Peyer's patch (tissue), 4 donors: ENCODE data around the gene FRMPD4. TPM values are rescaled to one million over a fixed set of nuclear protein-coding genes. Genes with fewer than 3 reads are reported as not detected.

Experiments used
- DNase-seq, 3 donors: peaks; one replicate each; pipeline ENCODE4 v3.0.0-alpha.2; 2017 to 2019
- H3K27ac ChIP-seq, 4 donors: fragments of 200-600 bp; sonication (generic); one replicate each; pipeline ENCODE4 v1.5.1; 2016 to 2019
- H3K27me3 ChIP-seq, 2 donors: fragments of 200-600 bp; sonication (generic); one replicate each; pipeline ENCODE4 v1.5.1; 2019
- H3K36me3 ChIP-seq, 3 donors: fragments of 200-600 bp; sonication (generic); one replicate each; pipeline ENCODE4 v1.5.1; 2016 to 2019
- H3K4me1 ChIP-seq, 4 donors: fragments of 200-600 bp; sonication (generic); one replicate each; pipeline ENCODE4 v1.5.1; 2016 to 2019
- H3K4me3 ChIP-seq, 4 donors: fragments of 200-600 bp; sonication (generic); 1 replicate in 3 of 4; 2 replicates in 1 of 4; pipeline ENCODE4 v1.5.1; 2016 to 2019; ENCODE audit warnings: mild to moderate bottlenecking in 1 of 4
- H3K9me3 ChIP-seq, 4 donors: fragments of 200-600 bp; sonication (generic); one replicate each; pipeline ENCODE4 v1.5.1; 2016 to 2019; ENCODE audit warnings: mild to moderate bottlenecking in 1 of 4
- CTCF ChIP-seq, 6 experiments: fragments of 450-650 bp in 4 of 6; fragments of 200-600 bp in 2 of 6; sonication (generic) in 1 of 6; IDR thresholded peaks; one replicate each; pipeline ENCODE4 v1.5.1; 2017 to 2019; ENCODE audit warnings: antibody characterized with exemption in 6 of 6, mild to moderate bottlenecking in 3 of 6, moderate library complexity in 1 of 6
- POLR2A ChIP-seq, 2 donors: fragments of 450-650 bp; IDR thresholded peaks; one replicate each; pipeline ENCODE4 v1.5.1; 2017; ENCODE audit warnings: antibody characterized with exemption in 2 of 2, mild to moderate bottlenecking in 2 of 2, moderate library complexity in 2 of 2
- total RNA-seq, 4 donors: library from RNA; depleted of rRNA; stranded (reverse); fragments of >200 nt; gene quantifications; one replicate each; pipeline ENCODE4 v1.1.0, GENCODE V29; 2016

The FRMPD4 gene
- total RNA-seq, 4 donors from 2014 or later: 0.19 TPM; not detected in 3

- no peaks in the 10 kb centered on the region for H3K36me3 ChIP-seq
- H3K27me3 ChIP-seq: no peaks in the 10 kb centered on the region
- TF ChIP-seq CTCF (IDR thresholded peaks at IDR 0.05) (no peak), POLR2A (IDR thresholded peaks at IDR 0.05) (no peak)
- DNase-seq: no peak
- H3K27ac ChIP-seq: no peak overlapping the region
- no peaks in the 10 kb centered on the region for H3K9me3 ChIP-seq
- H3K4me1 ChIP-seq: no peaks in the 10 kb centered on the region
- H3K4me3 ChIP-seq: no peak overlapping the region
Observed at GRCh38 chrX:12460929-12461328, 322.7 kb downstream of the FRMPD4 start.

- Histone ChIP-seq H3K27me3 (no peaks in the 10 kb centered on the region), H3K36me3 (no peaks in the 10 kb centered on the region), H3K4me1 (no peaks in the 10 kb centered on the region), H3K9me3 (no peaks in the 10 kb centered on the region), H3K4me3 (no peak overlapping the region), H3K27ac (no peak overlapping the region)
- DNase-seq: no peak
- no peak for TF ChIP-seq POLR2A (IDR thresholded peaks at IDR 0.05)
Observed at GRCh38 chrX:12463052-12463451, 324.8 kb downstream of the FRMPD4 start.

- no peaks in the 10 kb centered on the region for H3K27me3 ChIP-seq
- no peaks in the 10 kb centered on the region for H3K4me1 ChIP-seq
- TF ChIP-seq POLR2A (IDR thresholded peaks at IDR 0.05) (no peak), CTCF (IDR thresholded peaks at IDR 0.05) (no peak)
- H3K4me3 ChIP-seq: no peak overlapping the region
- no peak for DNase-seq
- H3K36me3 ChIP-seq: no peaks in the 10 kb centered on the region
- H3K9me3 ChIP-seq: no peaks in the 10 kb centered on the region
- H3K27ac ChIP-seq: no peak overlapping the region
Observed at GRCh38 chrX:12463873-12464272, 325.6 kb downstream of the FRMPD4 start.

DNA sequence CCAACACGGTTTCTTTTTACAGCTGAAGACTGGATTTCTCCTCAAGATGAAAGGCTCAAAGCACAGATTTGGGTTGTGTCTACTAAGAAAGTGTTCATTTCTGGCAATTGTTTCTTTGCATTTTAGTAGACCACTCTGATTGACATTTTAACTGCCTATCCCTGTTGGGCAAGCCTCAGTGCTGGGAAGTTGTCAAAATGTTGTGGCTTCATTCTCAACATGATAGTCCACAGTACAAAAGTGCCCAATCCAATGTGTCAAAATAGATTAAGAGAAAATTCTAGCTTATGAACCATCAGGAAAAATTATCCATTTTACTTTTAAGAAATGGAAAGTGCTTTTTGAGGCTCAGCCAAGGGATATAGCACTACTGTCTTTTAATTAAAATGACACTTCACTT is 329.0 kb downstream of the FRMPD4 start:
- no peaks in the 10 kb centered on the region for H3K4me1 ChIP-seq
- TF ChIP-seq CTCF (IDR thresholded peaks at IDR 0.05) (no peak), POLR2A (IDR thresholded peaks at IDR 0.05) (no peak)
- no peak overlapping the region for H3K4me3 ChIP-seq
- H3K9me3 ChIP-seq: no peaks in the 10 kb centered on the region
- no peaks in the 10 kb centered on the region for H3K36me3 ChIP-seq
- no peaks in the 10 kb centered on the region for H3K27me3 ChIP-seq
- no peak overlapping the region for H3K27ac ChIP-seq
- no peak for DNase-seq

DNA sequence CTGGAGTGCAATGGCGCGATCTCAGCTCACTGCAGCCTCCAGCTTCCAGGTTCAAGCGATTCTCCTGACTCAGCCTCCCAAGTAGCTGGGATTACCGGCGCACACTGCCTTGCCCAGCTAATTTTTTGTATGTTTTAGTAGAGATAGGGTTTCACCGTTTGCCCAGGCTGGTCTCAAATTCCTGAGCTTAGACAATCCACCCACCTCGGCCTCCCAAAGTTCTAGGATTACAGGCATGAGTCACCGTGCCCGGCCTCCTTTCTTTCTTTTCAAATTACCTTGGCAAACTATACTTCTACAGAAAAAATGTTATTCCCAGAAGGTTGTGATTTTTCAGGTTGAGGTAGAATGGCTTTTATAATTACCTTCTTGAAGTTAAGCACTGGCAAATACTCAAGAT is 331.0 kb downstream of the FRMPD4 start:
- Histone ChIP-seq H3K27me3 (no peaks in the 10 kb centered on the region), H3K4me3 (no peak overlapping the region), H3K4me1 (no peaks in the 10 kb centered on the region), H3K36me3 (no peaks in the 10 kb centered on the region), H3K9me3 (no peaks in the 10 kb centered on the region), H3K27ac (no peak overlapping the region)
- TF ChIP-seq CTCF (IDR thresholded peaks at IDR 0.05): no peak
- TF ChIP-seq POLR2A (IDR thresholded peaks at IDR 0.05): no peak
- DNase-seq: no peak

GRCh38 chrX:12471061-12471460 is 332.8 kb downstream of the FRMPD4 start:
- Histone ChIP-seq H3K27ac (no peak overlapping the region), H3K27me3 (no peaks in the 10 kb centered on the region), H3K4me3 (no peak overlapping the region), H3K9me3 (no peaks in the 10 kb centered on the region), H3K36me3 (no peaks in the 10 kb centered on the region), H3K4me1 (no peaks in the 10 kb centered on the region)
- no peak for TF ChIP-seq CTCF (IDR thresholded peaks at IDR 0.05)
- DNase-seq: no peak
